A673 (cell line): ENCODE data around the gene INTS1.
"Not testable (repeated sequence)": the region's sequence is repeated elsewhere in the genome, so short reads cannot be mapped to it uniquely, and the experiment has no call there.

Source experiments
- CTCF ChIP-seq: fragments of 300-800, 200-600 bp; sonication (generic); conservative IDR thresholded peaks from 2 replicates; pipeline ENCODE4 v1.5.1; 2017; ENCODE audit warnings: low read depth, mild to moderate bottlenecking, antibody characterized with exemption, low read length, moderate library complexity, mixed read lengths
- EZH2 ChIP-seq: fragments of 200-600 bp; sonication (generic); IDR thresholded peaks from 2 replicates; pipeline ENCODE4 v1.6.1; 2017; ENCODE audit warnings: borderline replicate concordance, low read depth, mild to moderate bottlenecking, mixed read lengths, antibody characterized with exemption, low read length; ENCODE audit not compliant: poor library complexity, severe bottlenecking

DNA sequence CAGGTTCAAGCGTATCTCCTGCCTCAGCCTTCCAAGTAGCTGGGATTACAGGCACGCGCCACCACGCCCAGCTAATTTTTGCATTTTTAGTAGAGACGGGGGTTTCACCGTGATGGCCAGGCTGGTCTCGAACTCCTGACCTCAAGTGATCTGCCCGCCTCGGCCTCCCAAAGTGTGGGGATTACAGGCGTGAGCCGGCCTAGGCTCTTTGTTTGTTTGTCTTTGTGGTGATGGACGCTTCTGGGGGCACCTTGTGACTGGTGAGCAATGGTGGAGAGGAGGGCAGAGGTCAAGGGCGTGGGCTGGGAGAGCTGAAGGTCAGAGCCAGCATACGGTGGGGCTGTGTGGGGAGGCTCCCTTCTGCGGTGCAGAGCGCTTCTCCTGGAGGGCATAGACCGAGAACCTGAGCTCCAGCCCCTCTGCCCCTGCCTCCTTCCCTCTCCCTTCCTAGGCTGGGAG lies 11.3 kb upstream of the INTS1 start:
- not testable (repeated sequence) for TF ChIP-seq EZH2, CTCF
